Hepatocyte (in vitro differentiated cells): Measurements from ENCODE around the gene NAV3.

Experiments used
- CTCF ChIP-seq: fragments of 200-600 bp; sonication (generic); IDR thresholded peaks from 2 replicates; pipeline ENCODE4 v1.5.1; 2016; ENCODE audit warnings: antibody characterized with exemption, mild to moderate bottlenecking; ENCODE audit not compliant: poor library complexity
- EZH2 ChIP-seq: fragments of 200-600 bp; sonication (generic); IDR thresholded peaks from 2 replicates; pipeline ENCODE4 v1.6.1; 2016; ENCODE audit warnings: antibody characterized with exemption, mild to moderate bottlenecking, borderline replicate concordance

GRCh38 chr12:78181544-78182162 is 351.0 kb downstream of the NAV3 start:
- TF ChIP-seq CTCF (peak; percentile 67), EZH2 (no peak)
